ENCODE results near the gene CHRNA7.

The CHRNA7 gene

GRCh38 chr15:32029862-32030781 is at the start of gene CHRNA7:
CHRNA7 (plus strand) TSS chr15:32030515; CDS start chr15:32030595, 80 bp downstream.
- DNase-seq = peak in 44 of 56 donors; percentile 5 to 84 (median 54)

DNA sequence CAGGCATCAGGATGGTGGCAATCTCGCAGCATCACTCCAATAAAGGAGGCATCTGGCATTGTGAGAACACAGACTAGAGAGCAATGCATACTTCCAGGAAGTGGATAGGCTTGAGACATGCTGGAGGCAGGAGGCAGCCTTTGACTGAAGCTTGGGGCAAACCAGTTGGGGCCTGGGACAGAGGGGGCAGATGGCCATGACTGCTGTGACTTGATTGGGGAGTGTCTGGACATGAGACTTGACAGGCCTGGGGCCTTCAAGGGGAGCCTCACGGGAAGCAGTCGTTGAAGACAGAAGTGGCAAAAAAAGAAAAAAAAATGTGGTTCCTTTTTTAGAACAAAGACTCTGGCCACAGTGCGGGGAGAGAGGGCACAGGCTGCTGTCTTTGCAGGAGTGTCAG is 44.7 kb upstream of the CHRNA7 start:
- DNase-seq = no peak

GRCh38 chr15:31993062-31993461 is 37.3 kb upstream of the CHRNA7 start:
- DNase-seq = no peak

GRCh38 chr15:31997711-31998110 is 32.6 kb upstream of the CHRNA7 start:
- DNase-seq = no peak

DNA sequence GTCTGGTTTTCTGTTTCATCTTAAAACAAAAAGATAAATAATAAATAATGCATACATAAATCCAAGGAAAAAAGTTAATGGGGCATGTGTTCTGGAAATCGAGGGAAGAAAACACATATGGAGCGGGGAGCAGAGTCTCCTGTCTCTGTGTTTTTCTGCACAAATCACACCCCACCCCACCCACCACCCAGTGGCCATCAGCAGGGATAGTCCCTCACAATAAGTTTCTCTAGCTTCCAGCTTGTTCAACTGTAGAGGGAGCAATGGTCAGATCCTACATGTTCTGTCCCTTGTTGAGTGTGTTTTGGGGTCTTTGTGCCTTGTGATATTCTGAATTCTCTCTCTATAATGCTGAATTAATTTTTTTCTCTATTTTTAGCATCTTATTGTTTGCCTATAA is 26.8 kb upstream of the CHRNA7 start:
- DNase-seq = no peak

DNA sequence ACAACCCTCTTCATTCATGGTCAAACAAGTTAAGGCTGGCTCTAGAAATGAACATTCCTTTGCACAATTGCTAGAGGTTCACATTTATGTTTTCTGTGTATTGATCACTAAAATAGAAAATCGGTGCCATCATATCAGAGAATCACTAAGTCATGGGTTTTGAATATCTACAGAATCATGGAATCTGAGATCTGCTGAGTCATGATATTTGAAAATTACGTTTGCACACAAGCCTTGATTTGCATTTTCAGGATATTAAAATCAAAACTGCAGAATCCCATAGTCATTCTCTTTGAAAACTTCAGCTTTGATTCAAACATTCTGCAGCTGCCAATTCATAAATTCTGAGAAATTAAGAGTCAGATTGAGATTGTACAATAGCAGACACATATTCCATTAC is 26.1 kb upstream of the CHRNA7 start:
- DNase-seq = no peak

DNA sequence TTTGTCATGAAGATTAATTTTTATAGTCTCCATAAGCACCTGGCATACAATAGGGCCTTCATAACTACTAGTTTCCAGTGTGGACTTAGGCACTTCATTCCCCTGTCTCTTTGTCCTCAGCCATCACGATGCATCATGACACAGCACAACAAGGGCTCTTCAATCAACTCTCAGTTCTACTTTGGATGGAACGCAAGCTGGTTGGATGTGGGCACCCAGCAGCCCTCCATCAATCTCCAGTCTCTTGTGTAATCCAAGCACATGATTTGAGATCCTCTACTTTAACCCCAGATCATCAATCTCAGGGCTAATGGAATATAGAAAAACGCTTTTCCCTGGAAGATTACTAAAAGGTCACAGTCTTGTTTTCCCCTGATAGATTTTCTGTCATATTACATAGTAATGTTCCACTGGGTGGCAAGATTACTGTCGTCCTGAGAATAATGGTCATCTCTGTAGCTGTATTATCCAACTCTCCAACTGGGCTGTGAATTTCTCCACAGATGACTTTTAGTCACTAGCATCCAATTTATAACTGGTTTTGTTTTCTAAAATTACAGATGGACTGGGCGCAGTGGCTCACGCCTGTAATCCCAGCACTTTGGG is 22.9 kb upstream of the CHRNA7 start:
- DNase-seq = no peak

- no peak for DNase-seq
Measured at GRCh38 chr15:32014953-32015352, 15.4 kb upstream of the CHRNA7 start.

GRCh38 chr15:32020156-32020555 is 10.2 kb upstream of the CHRNA7 start:
- no peak for DNase-seq

DNA sequence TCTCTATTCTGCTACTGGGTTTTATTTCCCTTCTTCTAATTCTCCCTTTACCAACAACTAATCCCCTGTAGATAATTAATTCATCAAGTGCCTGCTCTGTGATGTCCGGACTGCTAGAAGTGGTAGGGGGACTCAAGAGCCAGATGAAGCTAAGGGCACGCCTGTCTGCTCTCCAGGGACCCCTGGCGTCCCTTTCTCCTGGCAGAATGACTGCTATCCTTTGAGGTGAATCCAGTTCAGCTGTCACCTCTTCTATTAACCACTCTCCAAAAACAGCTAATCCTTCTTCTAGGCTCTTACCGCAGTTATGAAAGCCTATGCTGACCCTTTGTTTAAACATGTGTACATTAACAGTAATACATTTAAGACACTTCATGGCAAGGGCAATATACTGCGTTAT is 1.4 kb upstream of the CHRNA7 start:
- DNase-seq = no peak

- peak in 39 of 56 donors; percentile 2 to 74 (median 21) for DNase-seq
Measured at GRCh38 chr15:32029409-32029861, 880 bp upstream of the CHRNA7 start.

DNA sequence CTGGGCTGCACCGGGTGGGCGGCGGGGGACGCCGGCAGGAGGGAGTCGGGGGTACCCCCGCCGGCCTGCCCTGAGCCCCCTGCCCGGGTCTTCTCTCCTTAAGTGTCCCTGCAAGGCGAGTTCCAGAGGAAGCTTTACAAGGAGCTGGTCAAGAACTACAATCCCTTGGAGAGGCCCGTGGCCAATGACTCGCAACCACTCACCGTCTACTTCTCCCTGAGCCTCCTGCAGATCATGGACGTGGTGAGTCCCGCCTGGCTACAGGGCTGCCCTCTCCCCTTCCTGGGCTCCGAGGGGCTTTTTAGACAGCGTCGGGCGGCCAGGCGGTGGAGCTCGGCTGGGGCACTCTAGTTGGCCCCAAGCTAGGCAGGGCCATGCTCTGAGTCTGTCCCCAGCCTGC is 480 bp downstream of the CHRNA7 start:
- peak in 3 of 56 donors; percentile 21 to 36 (median 32) for DNase-seq

DNA sequence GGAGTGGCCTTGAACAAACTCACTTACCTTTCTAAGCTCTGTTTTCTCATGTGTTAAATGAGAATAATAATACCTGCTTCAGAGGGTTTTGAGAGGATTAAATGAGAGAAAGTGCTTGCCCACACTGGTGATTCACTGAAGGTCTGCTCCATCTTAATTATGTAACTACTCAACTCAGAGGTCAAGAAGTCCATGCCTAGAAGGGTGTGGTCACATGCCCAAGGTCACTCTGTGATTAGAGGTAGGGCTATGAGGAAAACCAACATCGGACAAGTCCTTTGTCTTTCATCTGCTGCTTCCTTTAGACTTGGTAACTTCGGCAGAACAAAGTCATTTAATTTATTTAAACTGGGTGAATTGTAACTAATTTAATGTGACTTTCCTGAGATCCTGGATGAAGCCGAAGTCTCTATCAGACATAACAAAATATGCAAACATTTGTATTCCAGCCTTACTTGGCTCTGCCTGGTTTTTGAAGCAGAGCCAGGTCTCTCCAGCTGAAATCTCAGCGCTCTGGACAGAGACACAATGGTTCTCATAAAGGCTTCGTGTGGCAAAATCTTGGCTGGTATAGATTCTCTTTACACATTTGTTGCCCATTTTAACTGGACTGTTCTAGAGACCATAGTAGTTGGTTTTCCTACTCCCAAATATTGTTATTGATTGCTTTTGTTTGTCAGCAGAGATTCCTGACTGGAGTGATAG is 3.0 kb downstream of the CHRNA7 start:
- DNase-seq = peak in 17 of 56 donors; percentile 0 to 28 (median 6)

DNA sequence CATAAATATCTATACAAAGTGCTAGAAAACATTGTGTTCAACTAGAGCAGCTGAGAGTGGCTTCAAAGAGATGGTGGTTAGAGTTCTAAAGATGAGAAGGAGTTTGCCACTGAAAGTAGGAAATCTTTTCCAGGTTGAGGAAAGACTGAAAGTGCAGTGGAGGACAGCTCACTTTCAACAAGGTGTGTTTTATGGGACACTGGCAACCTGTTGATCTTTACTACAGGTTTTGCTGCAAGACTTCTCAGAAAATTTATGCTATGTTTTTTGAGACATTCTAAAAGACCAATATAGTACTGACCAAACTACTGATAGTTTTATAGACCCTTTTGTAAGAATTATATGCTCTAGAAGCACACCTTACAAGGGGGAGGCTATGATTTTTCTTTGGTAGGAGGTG is 3.8 kb downstream of the CHRNA7 start:
- DNase-seq = no peak

DNA sequence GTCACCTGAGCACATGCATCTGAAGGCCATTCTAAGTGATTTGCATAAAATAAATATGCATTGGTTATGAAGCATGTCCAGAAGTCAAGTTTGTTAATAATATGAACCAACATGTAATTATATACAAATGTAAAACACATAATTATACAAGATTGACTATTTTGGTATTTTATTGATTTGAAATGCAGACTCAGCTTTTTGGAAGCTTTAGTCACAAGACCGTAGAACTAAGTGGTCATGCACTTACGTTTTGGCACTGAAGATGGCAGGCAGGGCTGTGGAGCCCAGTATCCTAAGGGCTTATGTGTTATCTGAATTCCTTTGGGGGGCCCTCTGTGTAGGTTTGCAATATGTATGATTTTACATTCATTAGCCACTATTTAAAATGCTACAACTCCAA is 5.0 kb downstream of the CHRNA7 start:
- no peak for DNase-seq

DNA sequence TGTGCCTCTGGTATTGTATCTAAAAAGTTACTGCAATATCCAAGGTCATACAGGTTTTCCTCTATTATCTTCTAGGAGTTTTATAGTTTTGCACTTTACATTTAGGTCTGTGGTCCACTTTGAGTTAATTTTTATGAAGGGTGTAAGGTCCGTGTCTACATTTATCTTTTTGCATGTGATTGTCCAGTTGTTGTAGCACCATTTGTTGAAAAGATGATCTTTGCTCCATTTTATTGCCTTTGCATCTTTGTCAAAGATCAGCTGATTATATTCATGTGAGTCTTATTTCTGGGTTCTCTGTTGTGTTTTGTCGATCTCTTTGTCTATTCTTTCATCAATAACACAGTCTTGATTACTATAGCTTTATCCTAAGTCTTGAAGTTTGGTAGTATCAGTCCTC is 6.7 kb downstream of the CHRNA7 start:
- no peak for DNase-seq

DNA sequence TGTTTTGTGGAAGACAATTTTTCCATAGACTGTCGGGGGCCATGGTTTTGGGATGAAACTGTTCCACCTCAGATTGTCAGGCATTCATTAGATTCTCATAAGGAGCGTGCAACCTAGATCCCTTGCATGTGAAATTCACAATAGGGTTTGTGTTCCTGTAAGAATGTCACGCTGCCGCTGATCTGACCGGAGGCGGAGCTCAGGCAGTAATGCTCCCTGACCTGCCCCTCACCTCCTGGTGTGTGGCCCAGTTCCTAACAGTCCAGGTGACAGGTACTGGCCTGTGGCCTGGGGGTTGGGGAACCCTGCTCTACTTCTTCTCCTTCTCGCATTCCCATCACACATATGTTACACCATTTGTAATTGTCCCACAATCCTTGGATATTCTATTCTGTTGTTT is 11.0 kb downstream of the CHRNA7 start:
- DNase-seq = no peak

GRCh38 chr15:32042269-32042972 is 12.1 kb downstream of the CHRNA7 start:
- DNase-seq = no peak

- no peak for DNase-seq
Measured at GRCh38 chr15:32053719-32054118, 23.4 kb downstream of the CHRNA7 start.

- no peak for DNase-seq
Measured at GRCh38 chr15:32057876-32058425, 27.6 kb downstream of the CHRNA7 start.

- no peak for DNase-seq
Measured at GRCh38 chr15:32060706-32061105, 30.4 kb downstream of the CHRNA7 start.

All from nucleus accumbens (tissue), 56 donors.